ENCODE data around the gene ERVW-1. TPM values are rescaled to one million over a fixed set of nuclear protein-coding genes. Genes with fewer than 3 reads are reported as not detected.
"Not testable (repeated sequence)": the region's sequence is repeated elsewhere in the genome, so short reads cannot be mapped to it uniquely, and the experiment has no call there.

ERVW-1 gene
- total RNA-seq, 1 donor from 2014 or later = not detected

- H3K4me1 ChIP-seq = no peaks in the 10 kb centered on the region
- DNase-seq (ENCODE audit: extremely low spot score in 2 of 2) = no peak
- H3K4me3 ChIP-seq = no peak overlapping the region
- H3K27ac ChIP-seq = no peak overlapping the region
- no peak for TF ChIP-seq POLR2AphosphoS5 (IDR thresholded peaks at IDR 0.05; ENCODE audit: insufficient read depth in 1 of 2, low read depth in 1 of 2)
- no peak for TF ChIP-seq POLR2A (IDR thresholded peaks at IDR 0.05)
- no peak for TF ChIP-seq CTCF (IDR thresholded peaks at IDR 0.05)
- no peaks in the 10 kb centered on the region for H3K36me3 ChIP-seq
- intact Hi-C loops (cut with DNase I) = no loop called here
- no peaks in the 10 kb centered on the region for H3K27me3 ChIP-seq
- H3K9me3 ChIP-seq = no peaks in the 10 kb centered on the region
Measured at GRCh38 chr7:92478711-92479110, 965 bp upstream of the ERVW-1 start.

- no peaks in the 10 kb centered on the region for H3K9me3 ChIP-seq
- no peaks in the 10 kb centered on the region for H3K36me3 ChIP-seq
- intact Hi-C loops (cut with DNase I) = no loop called here
Measured at GRCh38 chr7:92478095-92478494, 349 bp upstream of the ERVW-1 start.

GRCh38 chr7:92475851-92476590 is 1.7 kb downstream of the ERVW-1 start:
- H3K27ac ChIP-seq; DNase-seq (ENCODE audit: extremely low spot score in 2 of 2); H3K36me3 ChIP-seq; H3K4me1 ChIP-seq; H3K27me3 ChIP-seq; intact Hi-C loops (cut with DNase I); H3K4me3 ChIP-seq; H3K9me3 ChIP-seq: not testable (repeated sequence)

More at GRCh38 chr7:92478095-92478494, 349 bp upstream of the ERVW-1 start:
- no peaks in the 10 kb centered on the region for H3K4me1 ChIP-seq
- no peaks in the 10 kb centered on the region for H3K27me3 ChIP-seq
- DNase-seq (ENCODE audit: extremely low spot score in 2 of 2) = no peak
- no peak for TF ChIP-seq POLR2AphosphoS5 (IDR thresholded peaks at IDR 0.05; ENCODE audit: insufficient read depth in 1 of 2, low read depth in 1 of 2)
- TF ChIP-seq CTCF (IDR thresholded peaks at IDR 0.05) = no peak
- TF ChIP-seq POLR2A (IDR thresholded peaks at IDR 0.05) = no peak
- no peak overlapping the region for H3K4me3 ChIP-seq
- no peak overlapping the region for H3K27ac ChIP-seq

- intact Hi-C loops (cut with DNase I); H3K27me3 ChIP-seq; H3K4me1 ChIP-seq; H3K4me3 ChIP-seq; DNase-seq (ENCODE audit: extremely low spot score in 2 of 2); H3K27ac ChIP-seq; H3K9me3 ChIP-seq; H3K36me3 ChIP-seq: not testable (repeated sequence)
Measured at GRCh38 chr7:92475261-92475770, 2.4 kb downstream of the ERVW-1 start.

GRCh38 chr7:92473989-92474388 is 3.8 kb downstream of the ERVW-1 start:
- H3K36me3 ChIP-seq; H3K27ac ChIP-seq; H3K27me3 ChIP-seq; DNase-seq (ENCODE audit: extremely low spot score in 2 of 2); intact Hi-C loops (cut with DNase I); H3K9me3 ChIP-seq; H3K4me3 ChIP-seq; H3K4me1 ChIP-seq: not testable (repeated sequence)

GRCh38 chr7:92468589-92468988 is 9.2 kb downstream of the ERVW-1 start:
- H3K9me3 ChIP-seq; DNase-seq (ENCODE audit: extremely low spot score in 2 of 2); H3K27ac ChIP-seq; H3K27me3 ChIP-seq; H3K4me1 ChIP-seq; H3K36me3 ChIP-seq; H3K4me3 ChIP-seq; intact Hi-C loops (cut with DNase I): not testable (repeated sequence)

GRCh38 chr7:92466682-92467081 is 11.1 kb downstream of the ERVW-1 start:
- TF ChIP-seq POLR2AphosphoS5 (IDR thresholded peaks at IDR 0.05; ENCODE audit: insufficient read depth in 1 of 2, low read depth in 1 of 2) (no peak), CTCF (IDR thresholded peaks at IDR 0.05) (no peak), POLR2A (IDR thresholded peaks at IDR 0.05) (no peak)
- Histone ChIP-seq H3K4me3 (no peak overlapping the region), H3K4me1 (no peaks in the 10 kb centered on the region), H3K27me3 (no peaks in the 10 kb centered on the region), H3K27ac (no peak overlapping the region), H3K9me3 (no peaks in the 10 kb centered on the region), H3K36me3 (no peaks in the 10 kb centered on the region)
- intact Hi-C loops (cut with DNase I) = no loop called here
- no peak for DNase-seq (ENCODE audit: extremely low spot score in 2 of 2)
